Mesothelial cell of epicardium (in vitro differentiated cells): ENCODE measurements around the gene DNASE1L2. TPM values are rescaled to one million over a fixed set of nuclear protein-coding genes. Genes with fewer than 3 reads are reported as not detected.

Experiments
- DNase-seq, 2 experiments: peaks; one replicate each; pipeline ENCODE4 v3.0.0; 2021; ENCODE audit warnings: low spot score in 2 of 2; ENCODE audit not compliant: unreplicated experiment in 2 of 2
- H3K27ac Mint-ChIP-seq: 2 replicates; pipeline ENCODE4 v1.8.0; 2021; ENCODE audit warnings: mixed read lengths
- H3K27me3 Mint-ChIP-seq: 2 replicates; pipeline ENCODE4 v1.8.0; 2021; ENCODE audit warnings: low read depth, mixed read lengths
- H3K36me3 Mint-ChIP-seq: 2 replicates; pipeline ENCODE4 v1.8.0; 2021; ENCODE audit warnings: mixed read lengths
- H3K4me1 Mint-ChIP-seq: 2 replicates; pipeline ENCODE4 v1.8.0; 2021; ENCODE audit warnings: mixed read lengths
- H3K4me3 Mint-ChIP-seq: 2 replicates; pipeline ENCODE4 v1.8.0; 2021; ENCODE audit warnings: mild to moderate bottlenecking, moderate library complexity, mixed read lengths
- H3K9me3 Mint-ChIP-seq: 2 replicates; pipeline ENCODE4 v1.8.0; 2021; ENCODE audit warnings: mixed read lengths
- total RNA-seq: library from RNA; stranded (reverse); gene quantifications from 3 replicates; pipeline ENCODE4 v1.2.1, GENCODE V29; 2021
- TF ChIP-seq, protein P1 (sequence below): fragments of 200-600 bp; sonication (generic); IDR thresholded peaks from one replicate; pipeline ENCODE4 v1.5.0; 2021; ENCODE audit warnings: antibody characterized with exemption; ENCODE audit not compliant: unreplicated experiment

DNASE1L2 gene
- total RNA-seq, 1 donor from 2014 or later, result 1.0 TPM

DNA sequence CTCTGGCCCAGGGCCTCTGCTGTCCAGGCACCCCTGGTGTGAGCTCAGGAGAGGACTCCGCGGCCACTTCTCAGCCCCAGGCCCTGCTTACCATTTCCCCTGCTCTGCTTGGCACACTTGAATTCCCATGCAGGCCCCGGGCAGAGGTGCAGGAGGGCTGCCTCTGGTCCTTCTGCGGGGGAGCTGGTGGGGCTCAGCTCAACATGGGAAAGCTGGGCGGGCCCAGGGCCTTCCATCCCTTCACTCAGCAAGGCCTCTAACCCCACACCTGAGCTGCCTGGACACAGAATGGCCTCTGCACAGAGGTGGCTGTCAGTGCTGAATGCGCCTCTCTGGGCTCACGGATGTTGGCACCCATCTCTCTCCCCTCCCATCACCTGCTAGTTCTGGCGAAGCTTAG, 44.2 kb downstream of the DNASE1L2 start:
- no peak for DNase-seq
- Mint-ChIP-seq H3K4me1 (no peaks in the 10 kb centered on the region), H3K27ac (no peak overlapping the region), H3K36me3 (no peaks in the 10 kb centered on the region), H3K9me3 (no peaks in the 10 kb centered on the region), H3K27me3 (peaks cover 40% of the 10 kb centered on the region), H3K4me3 (no peak overlapping the region)
- TF ChIP-seq, protein P1, sequence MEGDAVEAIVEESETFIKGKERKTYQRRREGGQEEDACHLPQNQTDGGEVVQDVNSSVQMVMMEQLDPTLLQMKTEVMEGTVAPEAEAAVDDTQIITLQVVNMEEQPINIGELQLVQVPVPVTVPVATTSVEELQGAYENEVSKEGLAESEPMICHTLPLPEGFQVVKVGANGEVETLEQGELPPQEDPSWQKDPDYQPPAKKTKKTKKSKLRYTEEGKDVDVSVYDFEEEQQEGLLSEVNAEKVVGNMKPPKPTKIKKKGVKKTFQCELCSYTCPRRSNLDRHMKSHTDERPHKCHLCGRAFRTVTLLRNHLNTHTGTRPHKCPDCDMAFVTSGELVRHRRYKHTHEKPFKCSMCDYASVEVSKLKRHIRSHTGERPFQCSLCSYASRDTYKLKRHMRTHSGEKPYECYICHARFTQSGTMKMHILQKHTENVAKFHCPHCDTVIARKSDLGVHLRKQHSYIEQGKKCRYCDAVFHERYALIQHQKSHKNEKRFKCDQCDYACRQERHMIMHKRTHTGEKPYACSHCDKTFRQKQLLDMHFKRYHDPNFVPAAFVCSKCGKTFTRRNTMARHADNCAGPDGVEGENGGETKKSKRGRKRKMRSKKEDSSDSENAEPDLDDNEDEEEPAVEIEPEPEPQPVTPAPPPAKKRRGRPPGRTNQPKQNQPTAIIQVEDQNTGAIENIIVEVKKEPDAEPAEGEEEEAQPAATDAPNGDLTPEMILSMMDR, result no peak

DNA sequence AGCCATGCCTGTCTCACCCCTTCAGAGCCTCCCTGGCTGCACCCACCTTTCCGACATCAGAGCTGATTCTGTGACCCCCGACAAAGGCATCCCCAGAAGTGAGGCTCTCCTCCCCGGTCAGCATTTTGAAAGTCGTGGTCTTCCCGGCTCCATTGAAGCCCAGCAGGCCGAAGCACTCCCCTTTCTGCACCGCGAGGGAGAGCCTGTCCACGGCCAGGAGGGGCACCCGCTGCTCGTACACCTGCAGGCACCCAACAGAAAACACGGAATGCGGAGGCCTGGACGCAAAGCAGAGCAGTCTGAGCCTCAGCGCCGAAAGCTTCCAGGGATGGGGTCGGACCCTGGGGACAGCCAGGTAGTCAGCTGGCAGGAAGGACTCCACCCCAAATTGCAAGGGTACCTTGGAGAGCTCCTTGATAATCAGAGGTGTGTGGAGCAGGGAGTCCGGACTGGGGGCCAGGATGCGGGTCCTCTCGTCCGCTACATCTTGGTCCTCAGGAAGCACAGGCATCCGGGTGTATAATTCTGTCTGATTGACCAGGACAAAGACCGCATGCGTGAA, 44.8 kb downstream of the DNASE1L2 start:
- no peak overlapping the region for H3K27ac Mint-ChIP-seq
- H3K36me3 Mint-ChIP-seq, result no peaks in the 10 kb centered on the region
- H3K27me3 Mint-ChIP-seq, result peaks cover 37% of the 10 kb centered on the region
- H3K4me3 Mint-ChIP-seq, result no peak overlapping the region
- no peak for DNase-seq
- no peaks in the 10 kb centered on the region for H3K4me1 Mint-ChIP-seq
- TF ChIP-seq, protein P1, result no peak
- H3K9me3 Mint-ChIP-seq, result no peaks in the 10 kb centered on the region

DNA sequence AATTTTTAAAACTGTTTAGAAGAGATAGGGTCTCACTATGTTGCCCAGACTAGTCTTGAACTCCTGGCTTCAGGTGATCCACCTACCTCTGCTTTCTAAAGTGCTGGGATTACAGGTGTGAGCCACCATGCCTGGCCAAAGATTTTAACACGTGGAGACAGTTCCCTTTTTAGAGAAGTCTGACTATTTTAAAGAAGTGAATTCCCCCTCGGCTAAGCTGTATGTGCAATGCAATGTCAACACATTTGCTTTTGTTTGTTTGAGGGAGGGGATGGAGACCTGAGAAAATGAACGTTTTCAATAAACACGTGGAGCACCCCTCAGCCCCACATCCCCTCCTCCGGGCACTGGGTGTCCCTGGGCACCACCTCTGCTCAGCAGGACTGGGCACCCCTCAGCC, 46.0 kb downstream of the DNASE1L2 start:
- DNase-seq, result no peak
- Mint-ChIP-seq H3K4me3 (no peak overlapping the region), H3K9me3 (no peaks in the 10 kb centered on the region), H3K4me1 (no peaks in the 10 kb centered on the region), H3K27me3 (peaks cover 31% of the 10 kb centered on the region), H3K27ac (no peak overlapping the region), H3K36me3 (no peaks in the 10 kb centered on the region)
- TF ChIP-seq, protein P1, result no peak

DNA sequence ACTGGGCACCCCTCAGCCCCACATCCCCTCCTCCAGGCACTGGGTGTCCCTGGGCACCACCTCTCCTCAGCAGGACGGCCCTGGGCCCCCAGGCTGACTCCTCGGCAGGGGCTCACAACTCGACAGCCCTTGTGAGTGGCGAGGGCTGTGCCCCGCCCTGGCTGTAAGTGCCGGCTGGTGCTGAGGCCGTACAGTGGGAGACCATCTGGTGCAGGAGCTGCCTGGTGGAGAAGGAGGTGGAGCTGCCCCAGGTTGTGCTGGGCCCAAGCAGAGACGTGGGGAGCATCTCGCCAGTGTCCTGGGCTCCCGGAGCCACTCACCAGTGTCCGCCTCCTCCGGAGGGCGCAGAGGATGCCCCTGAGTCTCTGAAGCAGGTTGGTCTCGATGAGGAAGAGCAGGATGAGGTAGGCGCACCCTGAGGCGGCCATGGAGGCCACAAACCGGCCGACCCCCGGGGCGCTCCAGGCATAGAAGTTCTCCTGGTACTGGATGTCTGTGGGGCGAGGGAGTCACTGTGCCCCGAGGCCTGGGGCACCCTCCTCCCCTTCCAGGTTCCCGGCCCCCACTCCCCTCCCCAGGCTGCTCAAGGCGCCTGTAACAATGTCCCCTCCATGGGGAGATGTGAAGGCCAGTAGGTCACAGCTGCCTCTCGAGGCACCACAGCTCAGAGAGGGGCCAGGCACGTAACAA, 46.8 kb downstream of the DNASE1L2 start:
- TF ChIP-seq, protein P1, result no peak
- Mint-ChIP-seq H3K9me3 (no peaks in the 10 kb centered on the region), H3K4me3 (no peak overlapping the region), H3K36me3 (no peaks in the 10 kb centered on the region), H3K4me1 (no peaks in the 10 kb centered on the region), H3K27me3 (peaks cover 28% of the 10 kb centered on the region), H3K27ac (no peak overlapping the region)
- DNase-seq, result no peak

DNA sequence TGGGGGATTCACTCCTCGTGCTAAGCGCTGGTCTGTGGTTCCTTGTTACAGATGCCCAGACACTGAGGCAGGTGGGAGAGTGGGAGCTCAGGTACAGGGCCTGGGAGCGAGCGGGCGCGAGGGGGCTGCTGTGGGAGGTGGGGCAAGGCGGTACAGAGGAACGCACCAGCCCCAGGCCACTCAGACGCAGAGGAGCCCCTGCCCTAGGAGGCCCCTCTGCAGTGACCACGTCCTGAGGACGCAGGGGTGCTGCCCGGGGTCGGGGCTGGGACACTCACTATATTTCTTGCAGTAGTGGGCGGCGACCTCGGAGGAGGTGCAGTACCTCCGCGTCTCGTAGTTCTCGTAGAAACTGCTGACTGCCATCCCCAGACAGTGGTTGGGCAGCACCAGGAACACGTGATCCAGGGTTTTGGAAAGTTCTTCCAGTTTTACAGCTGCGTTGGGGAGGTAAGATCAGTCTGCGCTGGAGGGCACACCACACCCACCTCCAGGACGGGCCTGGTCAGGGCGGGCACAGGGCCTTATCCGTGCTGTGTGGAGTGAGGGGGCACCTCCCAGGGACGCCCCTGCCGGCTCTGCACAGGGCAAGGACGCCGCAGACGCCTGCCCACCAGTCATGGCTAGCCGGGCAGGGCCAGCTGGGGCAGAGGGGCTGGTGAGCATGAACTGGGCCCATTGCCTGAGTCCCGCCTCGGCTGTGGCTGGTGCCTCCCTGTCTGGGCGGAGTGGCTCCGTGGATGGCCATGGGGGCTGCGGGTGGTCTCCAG, 47.9 kb downstream of the DNASE1L2 start:
- TF ChIP-seq, protein P1, result no peak
- Mint-ChIP-seq H3K4me1 (no peaks in the 10 kb centered on the region), H3K27ac (no peak overlapping the region), H3K27me3 (peaks cover 26% of the 10 kb centered on the region), H3K9me3 (no peaks in the 10 kb centered on the region), H3K36me3 (no peaks in the 10 kb centered on the region), H3K4me3 (no peak overlapping the region)
- no peak for DNase-seq
